Measurements from ENCODE around the gene CCT6B. TPM values are rescaled to one million over a fixed set of nuclear protein-coding genes. Genes with fewer than 3 reads are reported as not detected.
A peak's percentile ranks its signal among the peaks of the same experiment; 100 is the strongest.

Gene CCT6B
- total RNA-seq (2021; ENCODE audit: unreplicated experiment): 1.1 TPM
- polyA plus RNA-seq (2012): 1.1 TPM in 2 replicates
- Bru-seq, nascent RNA: percentile 57 among the genes with signal in this experiment
- BruChase-seq, experiment 1, labeled RNA remaining after a 6-hour chase: percentile 53 among the genes with signal in this experiment
- percentile 59 among the genes with signal in this experiment for BruChase-seq, experiment 2, labeled RNA remaining after a 2-hour chase
- long read RNA-seq: 0 reads

- Histone ChIP-seq H3K27me3 (ENCODE audit: insufficient read depth, low read length) (no peaks in the 10 kb centered on the region), H3K36me3 (ENCODE audit: control insufficient read depth in 1 of 2, insufficient read depth in 2 of 2, low read length in 2 of 2) (peaks cover 10 to 11% of the 10 kb centered on the region in 2 experiments; a peak in 1 of 4 replicates), H3K4me1 (ENCODE audit: control insufficient read depth in 1 of 2, insufficient read depth in 2 of 2, low read length in 2 of 2) (peaks cover 7 to 14% of the 10 kb centered on the region in 2 experiments; a peak in 3 of 4 replicates), H3K4me2 (ENCODE audit: low read length) (peak within 1 kb of the TSS; percentile 83), H3K79me2 (ENCODE audit: insufficient read depth, low read length) (peaks cover 26% of the 10 kb centered on the region), H3K27ac (ENCODE audit: low read depth, low read length) (peak within 1 kb of the TSS; percentile 74), H4K20me1 (ENCODE audit: insufficient read depth) (no peaks in the 10 kb centered on the region), H3K9ac (ENCODE audit: low read length) (peak within 1 kb of the TSS; percentile 95), H3K9me2 (ENCODE audit: insufficient read depth) (no peaks in the 10 kb centered on the region), H3K9me3 (ENCODE audit: control insufficient read depth in 1 of 2, insufficient read depth in 1 of 2, low read depth in 1 of 2, low read length in 2 of 2) (no peaks in the 10 kb centered on the region), H2AFZ (ENCODE audit: low read depth, low read length, poor library complexity, severe bottlenecking) (no peak within 1 kb of the TSS), H3K4me3 (replicated peaks in 1 of 2; ENCODE audit: low read depth in 1 of 2, low read length in 2 of 2) (peak within 1 kb of the TSS; percentile 93 to 97)
- RAD21 ChIA-PET (ENCODE audit: low non-redundant PET in 1 of 2, low total read pairs in 2 of 2, uncharacterized antibody in 2 of 2, unreplicated experiment in 2 of 2): no interaction called here
- POLR2A ChIA-PET: no interaction called here
- peak; percentile 97 for TF ChIP-seq YY1 (IDR thresholded peaks at IDR 0.05; ENCODE audit: extremely low read depth, insufficient replicate concordance, low read depth, low read length)
- TF ChIP-seq EGR1 (IDR thresholded peaks at IDR 0.05; ENCODE audit: low read depth): peak; percentile 72
- TF ChIP-seq SIN3A (IDR thresholded peaks at IDR 0.05; ENCODE audit: low read depth): peak; percentile 78
- no peak; the same call in 1 of the 2 replicates for TF ChIP-seq ELF1 (IDR thresholded peaks at IDR 0.05; ENCODE audit: borderline replicate concordance, low read depth)
- peak; percentile 88 for TF ChIP-seq ZFX (IDR thresholded peaks at IDR 0.05)
- TF ChIP-seq ATF3 (IDR thresholded peaks at IDR 0.05): no peak
- no peak for TF ChIP-seq TCF7L2 (IDR thresholded peaks at IDR 0.05; ENCODE audit: borderline replicate concordance, extremely low read depth, insufficient read depth, insufficient read length)
- no peak for TF ChIP-seq FOSL1 (IDR thresholded peaks at IDR 0.05; ENCODE audit: low read depth)
- no peak for TF ChIP-seq EZH2 (IDR thresholded peaks at IDR 0.05)
- TF ChIP-seq ZNF274 (IDR thresholded peaks at IDR 0.05; ENCODE audit: low read depth, low read length): no peak
- peak; percentile 90 for TF ChIP-seq SRF (IDR thresholded peaks at IDR 0.05; ENCODE audit: low read depth)
- TF ChIP-seq SP1 (IDR thresholded peaks at IDR 0.05; ENCODE audit: low read depth): peak; percentile 70
- peak; percentile 58; the same call in 1 of the 2 replicates for TF ChIP-seq MAX (IDR thresholded peaks at IDR 0.05)
- no peak for TF ChIP-seq JUND (IDR thresholded peaks at IDR 0.05)
- TF ChIP-seq POLR2A (IDR thresholded peaks at IDR 0.05; ENCODE audit: borderline replicate concordance, extremely low read depth, insufficient read depth, insufficient read length): peak; percentile 78
- no peak for TF ChIP-seq CTCF (IDR thresholded peaks at IDR 0.05 in 2 of 3, conservative IDR thresholded peaks at IDR 0.05 in 1 of 3; ENCODE audit: borderline replicate concordance in 1 of 3, insufficient read depth in 1 of 3, low read depth in 2 of 3, low read length in 2 of 3)
- no peak for TF ChIP-seq REST (IDR thresholded peaks at IDR 0.05; ENCODE audit: low read depth)
- no peak for TF ChIP-seq CBX3 (IDR thresholded peaks at IDR 0.05; ENCODE audit: low read depth)
- TF ChIP-seq POLR2AphosphoS5 (IDR thresholded peaks at IDR 0.05; ENCODE audit: low read depth, low read length): peak; percentile 87
- no peak for TF ChIP-seq EZH2phosphoT487 (IDR thresholded peaks at IDR 0.05; ENCODE audit: borderline replicate concordance)
- BruUV-seq (replicated peaks): no TSS peak
- CTCF ChIA-PET: no interaction called here
- intact Hi-C loops (cut with micrococcal nuclease): no loop called here
- ATAC-seq (peak; percentile 88), DNase-seq (ENCODE audit: low read depth, low spot score) (peak; percentile 88)
These were observed at the start of gene CCT6B, which contains the start of gene ZNF830 for GRCh38 chr17:34961093-34961911. Gene CCT6B, minus strand, starts transcription at chr17:34961460. Its CDS starts 67 bp downstream, at chr17:34961393. Gene ZNF830, plus strand, starts transcription at chr17:34961540. Its CDS starts 27 bp downstream, at chr17:34961567.
